HG03060 (cell line): ENCODE results near the gene MPHOSPH9.

Experiments
- ATAC-seq: cut with Tn5 transposase; IDR thresholded peaks from one replicate; pipeline ENCODE4 v1.9.1; 2021; ENCODE audit warnings: low read depth, moderate number of reproducible peaks; ENCODE audit not compliant: unreplicated experiment

MPHOSPH9 gene

GRCh38 chr12:123150275-123150743 lies 82.6 kb downstream of the MPHOSPH9 start:
- ATAC-seq = no peak

GRCh38 chr12:123149501-123150274 lies 83.3 kb downstream of the MPHOSPH9 start:
- no peak for ATAC-seq

GRCh38 chr12:123149088-123149487 lies 83.9 kb downstream of the MPHOSPH9 start:
- no peak for ATAC-seq

DNA sequence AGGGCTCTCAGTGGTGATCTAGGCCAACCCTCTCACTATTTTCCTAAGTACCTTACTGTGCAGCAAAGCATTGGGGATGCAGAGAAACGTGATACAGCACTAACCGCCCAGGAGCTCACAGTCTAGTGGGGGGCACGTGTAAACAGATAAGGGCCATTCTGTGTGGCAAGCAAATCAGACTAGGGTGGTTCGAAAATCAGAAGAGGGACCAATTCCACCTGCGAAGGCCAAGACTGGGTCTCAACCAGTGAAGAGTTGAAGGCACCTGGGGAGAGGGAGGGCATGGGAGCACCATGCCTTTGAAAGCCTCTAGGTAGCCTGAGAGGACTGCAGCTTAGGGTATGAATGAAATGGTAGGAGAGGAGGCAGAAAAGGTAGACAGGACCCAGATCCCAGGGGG lies 84.3 kb downstream of the MPHOSPH9 start:
- no peak for ATAC-seq

- no peak for ATAC-seq
Measured at GRCh38 chr12:123148223-123148622, 84.7 kb downstream of the MPHOSPH9 start.

- ATAC-seq = no peak
Measured at GRCh38 chr12:123145211-123145610, 87.7 kb downstream of the MPHOSPH9 start.

GRCh38 chr12:123143736-123144461 lies 89.0 kb downstream of the MPHOSPH9 start:
- ATAC-seq = no peak

DNA sequence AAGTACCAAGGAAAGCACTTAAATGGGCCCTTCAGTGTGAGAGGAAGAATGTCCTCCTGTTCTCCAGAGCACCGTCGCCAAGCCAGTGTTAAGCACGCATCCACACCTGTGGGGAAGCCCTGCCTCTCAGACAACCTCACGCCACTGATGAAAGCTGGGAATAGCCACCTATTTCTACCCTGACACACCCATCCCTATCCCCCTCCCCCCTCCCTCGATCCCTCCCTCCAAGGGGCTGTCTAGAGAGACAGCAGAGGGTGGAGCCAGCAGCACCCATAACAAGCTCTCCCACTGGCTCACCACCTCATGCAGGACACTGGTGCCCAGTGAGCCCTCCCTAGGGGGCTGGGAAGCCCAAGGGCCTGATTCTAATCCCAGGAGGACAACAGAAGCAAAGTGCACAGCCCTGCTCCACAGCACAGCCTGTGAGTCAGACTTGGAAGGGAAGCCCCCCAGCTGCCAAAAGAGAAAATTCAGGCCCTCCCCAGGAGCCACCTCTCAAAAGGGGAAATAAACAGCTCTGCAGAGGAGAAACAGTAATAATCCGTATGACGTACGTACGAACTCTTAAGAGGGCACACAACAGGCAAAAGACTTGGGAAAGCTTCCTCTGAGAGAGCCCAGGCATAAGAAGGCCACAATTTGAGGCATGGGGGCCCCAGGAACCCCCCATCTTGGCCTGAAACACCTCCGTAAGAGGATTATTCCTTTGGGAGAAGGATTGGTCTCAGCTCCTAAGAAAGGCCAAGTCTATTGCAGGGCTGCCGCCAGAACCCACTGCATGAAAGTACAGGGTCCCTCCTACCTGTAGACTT lies 89.8 kb downstream of the MPHOSPH9 start:
- ATAC-seq = no peak

DNA sequence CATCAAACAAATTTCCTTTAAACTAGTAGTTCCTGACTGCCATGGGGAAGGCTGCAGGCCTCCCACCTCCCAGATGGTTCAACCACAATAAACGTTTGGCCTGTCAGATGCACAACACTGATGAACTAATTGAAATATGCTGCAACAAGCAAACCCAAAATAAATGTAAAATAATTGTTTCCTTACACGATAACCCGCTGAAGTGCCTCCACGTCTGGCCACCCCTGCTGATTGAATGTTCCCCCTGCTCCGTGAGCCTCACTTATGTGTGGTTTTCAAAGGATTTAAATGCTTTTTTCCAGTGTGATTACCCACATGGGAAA lies 90.5 kb downstream of the MPHOSPH9 start:
- ATAC-seq = no peak

DNA sequence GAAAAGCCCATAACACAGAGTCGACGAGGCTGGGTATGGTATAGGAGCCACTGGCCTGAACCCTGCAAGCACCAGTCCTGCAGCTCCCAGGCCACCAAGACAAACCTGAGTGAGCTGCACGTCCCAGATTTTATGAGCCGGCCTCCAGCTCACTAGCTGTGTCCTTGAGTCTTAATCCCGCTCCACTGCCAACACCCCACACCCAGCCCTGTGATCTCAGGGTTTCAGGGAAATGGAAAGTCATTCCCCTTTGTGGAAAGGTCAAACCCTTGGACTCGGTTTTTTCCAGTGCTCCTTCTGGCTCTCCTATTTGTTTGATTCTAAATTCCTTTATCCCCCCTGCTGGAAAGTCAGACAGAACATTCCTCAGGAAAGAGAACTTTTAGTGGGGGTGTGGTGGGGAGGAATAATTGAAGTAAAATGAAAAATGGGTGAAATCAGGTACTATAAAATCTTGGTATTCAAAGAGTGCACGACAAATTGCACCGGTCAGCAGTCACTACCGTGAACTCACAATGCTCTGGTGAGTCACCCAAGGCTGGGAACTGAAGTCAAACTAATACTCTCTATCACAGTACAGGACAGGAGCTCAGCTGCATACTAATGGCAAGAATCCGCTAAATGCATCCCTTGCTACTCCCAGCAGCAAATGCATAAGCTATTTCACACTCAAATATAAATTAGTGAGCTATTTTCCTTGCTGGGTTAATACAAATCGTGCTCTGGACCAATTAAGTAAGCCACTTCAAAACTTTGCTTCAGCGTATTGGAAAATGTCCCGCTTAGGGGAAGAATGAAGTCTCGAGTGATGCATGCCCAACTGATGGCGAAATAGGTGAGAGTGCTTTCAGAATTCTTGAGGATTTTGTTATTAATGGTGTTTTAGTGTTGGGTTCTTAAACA lies 91.1 kb downstream of the MPHOSPH9 start:
- ATAC-seq = no peak

- no peak for ATAC-seq
Measured at GRCh38 chr12:123140676-123141614, 92.0 kb downstream of the MPHOSPH9 start.

GRCh38 chr12:123139926-123140675 lies 92.8 kb downstream of the MPHOSPH9 start:
- ATAC-seq = no peak

- no peak for ATAC-seq
Measured at GRCh38 chr12:123135688-123136087, 97.3 kb downstream of the MPHOSPH9 start.

- no peak for ATAC-seq
Measured at GRCh38 chr12:123134826-123135225, 98.1 kb downstream of the MPHOSPH9 start.

DNA sequence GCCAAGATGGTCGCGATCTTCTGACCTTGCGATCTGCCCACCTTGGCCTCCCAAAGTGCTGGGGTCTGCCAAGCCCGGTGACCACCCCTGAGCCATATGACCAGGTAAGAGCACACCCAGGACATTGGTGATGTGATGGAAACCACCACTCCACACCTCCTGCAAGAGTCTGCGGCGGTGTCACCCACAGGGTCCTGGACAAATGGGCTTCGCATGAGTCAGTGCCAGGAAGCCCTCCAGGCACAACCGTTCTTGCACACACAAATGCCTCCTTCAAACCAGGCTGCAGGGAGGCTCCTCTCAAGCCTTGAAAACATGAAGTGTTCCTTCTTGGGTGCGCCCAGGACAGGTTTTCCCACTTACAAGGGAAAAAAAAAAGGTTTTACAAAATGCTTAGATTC lies 98.7 kb downstream of the MPHOSPH9 start:
- ATAC-seq = no peak

DNA sequence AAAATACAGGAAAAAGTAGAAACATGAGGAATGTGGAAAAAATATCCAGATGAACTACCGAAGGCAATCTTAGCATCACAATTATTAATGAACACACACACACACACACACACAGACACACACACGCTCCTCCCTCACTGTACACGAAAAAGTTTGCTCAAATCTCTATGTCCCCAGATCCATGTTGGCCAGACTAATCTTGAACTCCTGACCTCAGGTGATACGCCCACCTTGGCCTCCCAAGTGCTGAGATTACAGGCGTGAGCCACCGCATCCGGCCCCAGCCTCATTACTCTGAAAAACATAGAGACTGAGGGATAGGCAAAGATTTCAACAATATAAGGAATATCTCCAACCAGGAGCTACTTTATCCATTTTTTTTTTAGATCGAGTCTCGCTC lies 99.2 kb downstream of the MPHOSPH9 start:
- no peak for ATAC-seq

DNA sequence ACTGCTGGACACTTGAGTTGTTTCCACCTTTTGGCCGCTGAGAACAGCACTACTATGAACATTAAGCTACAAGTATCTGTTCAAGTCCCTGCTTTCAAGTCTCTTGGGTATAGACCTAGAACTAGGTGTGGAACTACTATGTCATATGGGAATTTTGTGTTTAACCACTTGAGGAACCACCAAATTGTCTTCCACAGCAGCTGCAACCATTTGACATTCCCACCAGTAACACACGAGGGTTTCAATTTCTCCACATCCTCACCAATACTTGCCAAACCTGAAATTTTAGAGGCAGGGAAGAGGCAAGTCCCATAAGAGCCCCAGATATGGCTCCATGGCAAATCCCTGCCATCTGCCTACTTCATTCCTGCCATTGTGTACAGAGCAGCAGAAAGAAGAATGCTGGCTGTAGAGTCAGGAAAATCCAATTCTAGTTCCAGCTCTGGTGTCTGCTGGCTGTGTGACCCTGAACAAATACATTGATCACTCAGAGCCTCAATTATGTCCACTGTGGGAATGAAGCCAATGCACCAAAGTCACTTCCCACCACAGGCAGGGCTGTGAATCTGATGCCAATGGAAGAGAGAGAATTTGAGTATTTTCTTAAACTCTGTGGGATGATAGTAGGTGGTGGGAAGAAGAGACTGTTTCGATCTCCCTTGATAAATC lies 99.9 kb downstream of the MPHOSPH9 start:
- ATAC-seq = no peak

- no peak for ATAC-seq
Measured at GRCh38 chr12:123131879-123132402, 101.0 kb downstream of the MPHOSPH9 start.
